Stimulated activated CD4-positive, alpha-beta T cell treated with anti-CD3 and anti-CD28 coated beads, Interleukin-1b, Interleukin-23, amount 100 ng/mL, for 1 hour (primary cell): ENCODE results near the gene TNXB.
"Not testable (repeated sequence)": the region's sequence is repeated elsewhere in the genome, so short reads cannot be mapped to it uniquely, and the experiment has no call there.

Experiments
- DNase-seq, 2 donors: peaks; one replicate each; pipeline ENCODE4 v3.0.0-alpha.2; 2020; ENCODE audit warnings: low read depth in 2 of 2

Gene TNXB

DNA sequence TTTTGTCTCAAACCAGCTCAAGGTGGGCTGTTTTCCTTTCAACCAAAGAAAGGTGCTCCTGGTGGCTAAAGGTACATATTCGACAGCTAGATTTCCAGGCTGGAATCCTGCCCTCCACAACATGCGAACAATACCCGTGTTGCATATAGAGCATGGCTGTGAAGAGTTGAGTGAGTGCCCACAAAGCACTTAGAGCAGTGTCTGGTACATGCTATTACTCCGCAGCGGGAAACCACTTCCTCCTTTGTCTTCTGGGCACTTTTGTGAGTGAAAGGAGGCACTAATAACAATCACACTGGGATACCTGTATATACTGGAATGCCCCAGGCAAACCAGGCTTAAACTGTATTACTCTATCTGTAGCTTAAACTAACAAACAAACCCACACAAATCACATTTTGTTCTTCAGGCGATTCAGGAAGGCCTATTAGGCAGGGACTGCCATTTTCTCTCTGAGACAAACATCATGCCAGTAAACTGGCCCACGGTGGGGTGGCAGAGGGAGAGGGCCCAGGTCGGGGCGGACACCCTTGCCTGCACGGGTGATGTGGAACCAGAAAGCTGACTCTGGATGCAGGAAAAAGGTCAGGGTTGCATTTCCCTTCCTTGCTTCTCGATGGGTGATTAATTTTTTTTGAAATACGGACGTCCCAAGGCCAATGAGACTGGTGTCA lies 104.1 kb downstream of the TNXB start:
- not testable (repeated sequence) for DNase-seq

DNA sequence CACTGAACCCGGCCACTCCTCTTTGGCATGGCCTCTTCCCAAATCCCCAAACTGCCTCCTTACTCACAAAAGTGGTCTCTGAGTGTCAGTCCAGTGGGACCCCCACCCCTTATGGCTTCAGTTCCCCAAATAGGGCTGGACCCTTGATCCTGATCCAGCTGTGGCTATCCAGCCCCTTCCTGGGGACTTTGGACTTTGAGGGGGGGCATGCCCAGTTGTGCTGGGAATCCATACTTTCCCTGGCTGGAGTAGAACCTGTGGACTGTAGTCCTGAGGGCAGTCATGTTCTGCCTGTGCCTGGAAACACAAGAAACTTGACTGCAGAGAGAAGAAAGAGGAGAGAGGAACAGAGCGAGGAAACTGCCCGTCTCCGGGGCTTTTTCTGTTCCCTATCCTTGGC lies 104.7 kb downstream of the TNXB start:
- DNase-seq: not testable (repeated sequence)

DNA sequence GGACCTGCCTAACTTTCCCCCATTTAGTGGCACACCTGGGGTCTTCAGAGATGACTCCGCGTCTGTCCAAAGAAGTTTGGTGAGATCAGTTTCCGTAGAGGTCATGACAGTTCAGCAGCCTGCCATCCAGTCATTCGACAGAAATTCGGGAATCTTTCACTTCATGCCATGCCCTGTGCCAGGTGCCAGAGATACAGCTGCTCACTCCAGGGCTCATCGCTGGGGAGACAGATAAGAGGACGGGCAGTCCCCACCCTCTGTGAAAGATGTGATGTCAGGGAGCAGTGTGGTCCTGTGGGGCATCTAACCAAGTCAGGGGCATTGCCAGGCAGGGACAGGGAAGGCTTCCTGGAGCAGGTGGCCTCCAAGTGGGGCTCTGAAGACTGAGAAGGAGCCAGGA lies 105.8 kb downstream of the TNXB start:
- not testable (repeated sequence) for DNase-seq

DNA sequence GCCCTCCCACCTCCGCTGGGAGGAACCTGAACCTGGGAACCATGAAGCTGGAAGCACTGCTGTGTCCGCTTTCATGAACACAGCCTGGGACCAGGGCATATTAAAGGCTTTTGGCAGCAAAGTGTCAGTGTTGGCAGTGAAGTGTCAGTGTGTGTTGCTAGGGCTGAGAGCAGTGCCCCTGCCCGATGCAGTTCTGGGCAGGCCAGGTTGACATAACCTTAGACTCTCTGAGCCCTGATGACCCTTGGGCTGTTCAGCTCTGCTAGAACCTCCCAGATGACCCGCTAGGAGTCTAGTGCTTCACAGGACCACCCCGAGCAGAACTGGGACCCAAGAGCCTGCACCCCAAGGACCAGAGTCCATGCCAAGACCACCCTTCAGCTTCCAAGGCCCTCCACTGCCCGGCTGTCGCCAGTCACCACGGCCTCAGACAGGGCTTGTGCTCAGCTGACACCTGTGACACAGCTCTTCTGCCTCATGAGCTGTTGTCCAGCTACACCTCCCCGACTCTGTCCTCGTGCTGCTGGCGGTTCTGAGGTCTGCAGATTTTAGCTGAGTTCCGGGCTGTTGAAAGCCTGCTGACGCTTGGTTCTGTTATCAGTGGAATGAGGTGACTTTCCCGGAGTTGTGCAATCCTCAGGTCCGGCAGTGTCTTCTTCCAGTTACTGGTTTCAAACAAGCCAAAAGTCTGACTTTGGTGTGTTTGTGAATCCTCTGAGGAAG lies 106.4 kb downstream of the TNXB start:
- not testable (repeated sequence) for DNase-seq

DNA sequence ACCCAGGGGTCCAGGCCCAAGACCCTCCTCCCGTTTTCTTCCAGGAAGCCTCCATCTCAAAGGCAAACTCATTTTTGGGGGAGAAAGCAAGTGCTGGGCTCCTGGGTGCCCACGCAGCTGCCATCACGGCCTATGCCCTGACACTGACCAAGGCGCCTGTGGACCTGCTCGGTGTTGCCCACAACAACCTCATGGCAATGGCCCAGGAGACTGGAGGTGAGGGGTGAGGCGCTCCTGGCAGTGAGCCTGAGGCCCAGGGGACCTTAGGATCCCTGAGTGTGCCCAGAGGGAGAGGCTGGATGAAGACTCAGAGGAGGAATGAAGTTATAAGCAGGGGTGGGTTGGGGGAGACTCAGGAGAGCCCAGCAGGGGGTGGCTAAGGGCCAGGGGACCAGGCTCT lies 112.8 kb downstream of the TNXB start:
- DNase-seq: not testable (repeated sequence)

DNA sequence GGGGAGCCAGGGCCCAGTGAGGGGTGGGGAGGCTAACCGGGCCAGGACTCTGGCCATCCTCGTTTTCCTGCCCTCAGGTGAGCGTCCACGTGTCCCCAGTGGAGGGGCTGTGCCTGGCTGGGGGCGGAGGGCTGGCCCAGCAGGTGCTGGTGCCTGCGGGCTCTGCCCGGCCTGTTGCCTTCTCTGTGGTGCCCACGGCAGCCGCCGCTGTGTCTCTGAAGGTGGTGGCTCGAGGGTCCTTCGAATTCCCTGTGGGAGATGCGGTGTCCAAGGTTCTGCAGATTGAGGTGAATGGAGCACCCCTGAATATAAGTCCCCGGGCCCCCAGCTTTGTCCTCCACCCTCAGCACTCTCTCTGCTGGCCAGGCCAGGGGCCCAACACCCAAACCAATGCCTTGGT lies 114.7 kb downstream of the TNXB start:
- DNase-seq: not testable (repeated sequence)
